NAMALWA (cell line): ENCODE data around the gene SPPL2B.

Experiments used
- DNase-seq: peaks from one replicate; pipeline ENCODE4 v3.0.0-alpha.2; 2015; ENCODE audit warnings: low spot score

SPPL2B gene

GRCh38 chr19:2355168-2356035 is 26.9 kb downstream of the SPPL2B start:
- no peak for DNase-seq

GRCh38 chr19:2356036-2356646 is 27.7 kb downstream of the SPPL2B start:
- DNase-seq: no peak

- no peak for DNase-seq
These were observed 29.1 kb downstream of the SPPL2B start for GRCh38 chr19:2357279-2358206.

- DNase-seq: no peak
These were observed 30.2 kb downstream of the SPPL2B start for GRCh38 chr19:2358548-2359173.

- DNase-seq: no peak
These were observed 31.7 kb downstream of the SPPL2B start, which contains the start of gene TMPRSS9 for GRCh38 chr19:2359992-2360685. Gene TMPRSS9 (plus strand): TSS chr19:2360265. CDS start chr19:2389786, 29,521 bp downstream.

GRCh38 chr19:2360833-2361232 is 32.3 kb downstream of the SPPL2B start:
- DNase-seq: no peak

- DNase-seq: no peak
These were observed 33.0 kb downstream of the SPPL2B start for GRCh38 chr19:2361246-2362045.

- DNase-seq: no peak
These were observed 33.8 kb downstream of the SPPL2B start for GRCh38 chr19:2362046-2362969.

GRCh38 chr19:2362970-2363300 is 34.5 kb downstream of the SPPL2B start:
- no peak for DNase-seq

- no peak for DNase-seq
These were observed 34.9 kb downstream of the SPPL2B start for GRCh38 chr19:2363419-2363818.

GRCh38 chr19:2365201-2365970 is 36.9 kb downstream of the SPPL2B start:
- DNase-seq: no peak

- no peak for DNase-seq
These were observed 43.2 kb downstream of the SPPL2B start for GRCh38 chr19:2371656-2372055.

GRCh38 chr19:2372076-2372612 is 43.7 kb downstream of the SPPL2B start:
- DNase-seq: no peak

- DNase-seq: no peak
These were observed 46.3 kb downstream of the SPPL2B start for GRCh38 chr19:2374808-2375207.

GRCh38 chr19:2375353-2376121 is 47.1 kb downstream of the SPPL2B start:
- peak; percentile 79 for DNase-seq

- DNase-seq: no peak
These were observed 48.5 kb downstream of the SPPL2B start for GRCh38 chr19:2376784-2377519.

- DNase-seq: no peak
These were observed 52.1 kb downstream of the SPPL2B start for GRCh38 chr19:2380567-2380966.
